ENCODE data around the gene TIAM1.

Gene TIAM1

DNA sequence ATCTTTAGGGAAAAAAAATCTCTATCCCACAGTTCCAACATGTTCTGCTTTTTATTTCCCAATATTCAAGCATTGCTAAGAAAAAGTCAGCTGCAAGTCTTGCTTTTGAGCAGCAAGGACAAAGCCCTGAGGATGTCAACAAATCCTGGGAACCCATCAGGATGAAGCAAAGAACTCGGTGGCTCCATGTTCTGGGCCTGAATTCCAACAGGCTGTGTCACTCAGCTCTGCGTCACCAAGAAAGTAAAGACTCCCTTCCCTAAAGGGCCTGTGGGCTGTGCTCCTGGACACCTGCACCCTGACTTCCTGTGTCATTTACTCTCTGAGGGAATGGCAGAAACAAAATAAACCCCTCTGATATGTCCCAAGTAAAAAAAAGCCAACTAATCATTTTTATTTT, 95.5 kb downstream of the TIAM1 start:
- no peak overlapping the region for H3K4me3 ChIP-seq (ENCODE audit: low read depth, low read length)
- TF ChIP-seq, protein P1, sequence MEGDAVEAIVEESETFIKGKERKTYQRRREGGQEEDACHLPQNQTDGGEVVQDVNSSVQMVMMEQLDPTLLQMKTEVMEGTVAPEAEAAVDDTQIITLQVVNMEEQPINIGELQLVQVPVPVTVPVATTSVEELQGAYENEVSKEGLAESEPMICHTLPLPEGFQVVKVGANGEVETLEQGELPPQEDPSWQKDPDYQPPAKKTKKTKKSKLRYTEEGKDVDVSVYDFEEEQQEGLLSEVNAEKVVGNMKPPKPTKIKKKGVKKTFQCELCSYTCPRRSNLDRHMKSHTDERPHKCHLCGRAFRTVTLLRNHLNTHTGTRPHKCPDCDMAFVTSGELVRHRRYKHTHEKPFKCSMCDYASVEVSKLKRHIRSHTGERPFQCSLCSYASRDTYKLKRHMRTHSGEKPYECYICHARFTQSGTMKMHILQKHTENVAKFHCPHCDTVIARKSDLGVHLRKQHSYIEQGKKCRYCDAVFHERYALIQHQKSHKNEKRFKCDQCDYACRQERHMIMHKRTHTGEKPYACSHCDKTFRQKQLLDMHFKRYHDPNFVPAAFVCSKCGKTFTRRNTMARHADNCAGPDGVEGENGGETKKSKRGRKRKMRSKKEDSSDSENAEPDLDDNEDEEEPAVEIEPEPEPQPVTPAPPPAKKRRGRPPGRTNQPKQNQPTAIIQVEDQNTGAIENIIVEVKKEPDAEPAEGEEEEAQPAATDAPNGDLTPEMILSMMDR (IDR thresholded peaks at IDR 0.05; ENCODE audit: low read depth, low read length): no peak

DNA sequence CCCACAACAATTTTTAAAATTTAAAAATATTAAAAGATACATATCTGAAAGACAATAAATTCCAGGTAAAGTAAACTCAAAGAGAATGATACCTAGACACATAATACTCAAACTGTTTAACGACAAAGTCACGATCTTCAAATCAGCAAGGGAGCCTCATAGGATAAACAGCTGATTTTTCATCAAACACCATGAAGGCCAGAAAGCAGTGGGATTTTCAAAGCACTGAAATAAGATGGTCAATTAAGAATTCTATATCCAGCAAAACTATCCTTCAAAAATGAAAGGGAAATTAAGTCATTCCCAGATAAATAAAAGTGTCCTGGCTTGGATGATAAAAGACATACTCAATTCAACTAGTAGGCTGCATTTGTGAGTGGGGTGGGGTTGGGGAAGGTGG, 100.5 kb downstream of the TIAM1 start:
- TF ChIP-seq, protein P1 (IDR thresholded peaks at IDR 0.05; ENCODE audit: low read depth, low read length): no peak
- no peak overlapping the region for H3K4me3 ChIP-seq (ENCODE audit: low read depth, low read length)

DNA sequence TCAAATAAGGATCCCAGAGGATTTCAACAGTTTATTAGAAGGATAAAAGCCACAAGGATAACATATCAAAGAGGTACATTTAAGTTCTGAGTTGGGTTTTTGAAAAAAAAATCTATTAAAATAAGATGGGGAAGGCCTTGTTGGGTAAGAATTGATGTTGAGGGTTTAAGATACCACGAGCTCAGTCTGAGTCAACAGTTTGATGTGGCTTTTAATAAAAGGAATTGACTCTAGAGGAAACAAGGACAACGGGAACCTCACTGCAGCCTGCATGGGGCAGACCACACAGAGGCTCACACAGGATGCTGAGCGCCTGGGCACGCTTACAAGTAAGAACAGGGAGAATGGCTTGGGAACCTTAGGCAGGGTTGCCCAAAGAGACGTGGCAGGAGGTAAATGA, 107.5 kb downstream of the TIAM1 start:
- no peak overlapping the region for H3K4me3 ChIP-seq (ENCODE audit: low read depth, low read length)
- TF ChIP-seq, protein P1 (IDR thresholded peaks at IDR 0.05; ENCODE audit: low read depth, low read length): no peak

GRCh38 chr21:31235671-31236450, 108.2 kb downstream of the TIAM1 start:
- TF ChIP-seq, protein P1 (IDR thresholded peaks at IDR 0.05; ENCODE audit: low read depth, low read length): no peak
- H3K4me3 ChIP-seq (ENCODE audit: low read depth, low read length): no peak overlapping the region

DNA sequence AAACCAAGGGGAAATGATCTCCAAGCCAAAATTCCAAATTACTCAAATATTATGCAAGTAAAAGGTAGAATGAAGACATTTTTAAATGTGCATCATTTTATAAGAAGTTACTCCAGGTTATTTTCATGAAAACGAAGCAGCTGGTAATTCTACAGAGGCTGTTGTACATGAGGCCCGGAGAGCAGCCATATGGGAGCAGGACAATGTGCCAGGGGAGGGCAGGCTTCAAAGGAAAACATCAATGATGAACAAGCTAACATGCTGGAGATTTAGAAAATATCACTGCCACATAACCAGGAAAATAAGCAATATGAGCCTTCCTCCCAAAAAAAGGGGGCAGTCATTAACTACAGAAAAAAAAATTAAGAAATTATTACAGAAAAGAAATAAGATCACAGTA, 109.1 kb downstream of the TIAM1 start:
- TF ChIP-seq, protein P1 (IDR thresholded peaks at IDR 0.05; ENCODE audit: low read depth, low read length): no peak
- no peak overlapping the region for H3K4me3 ChIP-seq (ENCODE audit: low read depth, low read length)

DNA sequence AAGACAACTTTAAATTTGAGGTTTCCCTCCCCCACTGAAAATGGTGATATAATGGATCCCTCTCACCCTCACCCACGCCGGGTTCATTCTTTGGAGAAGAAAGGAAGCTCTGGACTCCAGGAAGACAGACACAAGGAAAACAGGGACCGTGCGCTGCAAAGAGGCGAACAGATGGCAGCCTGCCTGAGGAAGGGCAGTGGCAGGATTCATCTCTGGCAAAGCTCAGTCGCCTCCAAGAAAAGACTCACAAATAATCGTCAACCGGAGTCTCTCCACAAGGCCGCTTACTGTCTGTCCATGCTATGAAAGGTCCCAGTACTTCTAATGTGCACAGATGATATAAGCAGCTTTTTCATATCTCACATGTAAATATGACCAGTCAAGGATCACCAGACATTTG, 110.3 kb downstream of the TIAM1 start:
- H3K4me3 ChIP-seq (ENCODE audit: low read depth, low read length): no peak overlapping the region
- TF ChIP-seq, protein P1 (IDR thresholded peaks at IDR 0.05; ENCODE audit: low read depth, low read length): no peak

GRCh38 chr21:31232344-31232743, 111.7 kb downstream of the TIAM1 start:
- TF ChIP-seq, protein P1 (IDR thresholded peaks at IDR 0.05; ENCODE audit: low read depth, low read length): no peak
- no peak overlapping the region for H3K4me3 ChIP-seq (ENCODE audit: low read depth, low read length)

Data from WI38 (cell line).